ENCODE measurements around the gene CPNE4.

DNA sequence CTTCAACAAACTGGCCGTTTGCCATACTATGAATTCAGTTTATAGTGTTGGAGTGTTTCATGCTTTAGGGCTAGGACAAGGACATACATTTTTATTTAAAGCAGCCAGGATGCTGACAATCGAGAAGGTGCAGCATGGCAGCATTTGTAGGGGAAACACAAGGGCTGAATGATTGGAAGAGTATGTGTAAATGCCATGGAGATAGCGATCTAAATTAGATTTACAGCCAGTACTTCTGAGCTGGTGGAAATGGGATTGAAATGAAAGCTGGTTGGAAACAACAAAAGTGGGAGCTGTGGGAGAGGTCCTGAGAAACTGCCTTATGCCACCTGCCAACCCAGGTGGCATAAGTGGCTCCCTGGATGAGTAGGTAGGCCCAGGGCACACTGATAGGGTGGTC, 322.2 kb downstream of the CPNE4 start:
- TF ChIP-seq, protein P1, sequence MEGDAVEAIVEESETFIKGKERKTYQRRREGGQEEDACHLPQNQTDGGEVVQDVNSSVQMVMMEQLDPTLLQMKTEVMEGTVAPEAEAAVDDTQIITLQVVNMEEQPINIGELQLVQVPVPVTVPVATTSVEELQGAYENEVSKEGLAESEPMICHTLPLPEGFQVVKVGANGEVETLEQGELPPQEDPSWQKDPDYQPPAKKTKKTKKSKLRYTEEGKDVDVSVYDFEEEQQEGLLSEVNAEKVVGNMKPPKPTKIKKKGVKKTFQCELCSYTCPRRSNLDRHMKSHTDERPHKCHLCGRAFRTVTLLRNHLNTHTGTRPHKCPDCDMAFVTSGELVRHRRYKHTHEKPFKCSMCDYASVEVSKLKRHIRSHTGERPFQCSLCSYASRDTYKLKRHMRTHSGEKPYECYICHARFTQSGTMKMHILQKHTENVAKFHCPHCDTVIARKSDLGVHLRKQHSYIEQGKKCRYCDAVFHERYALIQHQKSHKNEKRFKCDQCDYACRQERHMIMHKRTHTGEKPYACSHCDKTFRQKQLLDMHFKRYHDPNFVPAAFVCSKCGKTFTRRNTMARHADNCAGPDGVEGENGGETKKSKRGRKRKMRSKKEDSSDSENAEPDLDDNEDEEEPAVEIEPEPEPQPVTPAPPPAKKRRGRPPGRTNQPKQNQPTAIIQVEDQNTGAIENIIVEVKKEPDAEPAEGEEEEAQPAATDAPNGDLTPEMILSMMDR (IDR thresholded peaks at IDR 0.05; ENCODE audit: low read length) = no peak
- TF ChIP-seq EZH2phosphoT487 (IDR thresholded peaks at IDR 0.05; ENCODE audit: low read length) = no peak
